H7 (cell line): ENCODE data around the gene HACD2. TPM values are rescaled to one million over a fixed set of nuclear protein-coding genes. Genes with fewer than 3 reads are reported as not detected.

Experiments used
- DNase-seq: peaks from one replicate; pipeline ENCODE4 v3.0.0; 2012
- H3K27me3 ChIP-seq: 2 replicates; pipeline ENCODE4 v1.6.0; 2011; ENCODE audit warnings: mild to moderate bottlenecking, low read length; ENCODE audit not compliant: control insufficient read depth, insufficient read depth
- H3K36me3 ChIP-seq: replicated peaks from 2 replicates; pipeline ENCODE4 v1.5.1; 2011; ENCODE audit warnings: low read length; ENCODE audit not compliant: control insufficient read depth, insufficient read depth
- H3K4me3 ChIP-seq: 2 replicates; pipeline ENCODE4 v1.5.1; 2011; ENCODE audit warnings: low read depth, mild to moderate bottlenecking, control low read depth, low read length, moderate library complexity; ENCODE audit not compliant: insufficient read depth
- total RNA-seq: library from RNA; depleted of rRNA; stranded (reverse); fragments of >200 nt; shearing (Covaris generic); gene quantifications from 2 replicates; pipeline ENCODE4 v1.2.3, GENCODE V29; 2014

HACD2 gene
- total RNA-seq, 1 experiment from 2014 or later, result 17.2 TPM

- no peak overlapping the region for H3K4me3 ChIP-seq
- DNase-seq, result no peak
- H3K27me3 ChIP-seq, result no peaks in the 10 kb centered on the region
- H3K36me3 ChIP-seq, result no peaks in the 10 kb centered on the region
Measured at GRCh38 chr3:123568034-123568433, 16.8 kb downstream of the HACD2 start.

GRCh38 chr3:123564056-123564455 lies 20.8 kb downstream of the HACD2 start:
- Histone ChIP-seq H3K36me3 (no peaks in the 10 kb centered on the region), H3K27me3 (no peaks in the 10 kb centered on the region), H3K4me3 (no peak overlapping the region)
- no peak for DNase-seq

DNA sequence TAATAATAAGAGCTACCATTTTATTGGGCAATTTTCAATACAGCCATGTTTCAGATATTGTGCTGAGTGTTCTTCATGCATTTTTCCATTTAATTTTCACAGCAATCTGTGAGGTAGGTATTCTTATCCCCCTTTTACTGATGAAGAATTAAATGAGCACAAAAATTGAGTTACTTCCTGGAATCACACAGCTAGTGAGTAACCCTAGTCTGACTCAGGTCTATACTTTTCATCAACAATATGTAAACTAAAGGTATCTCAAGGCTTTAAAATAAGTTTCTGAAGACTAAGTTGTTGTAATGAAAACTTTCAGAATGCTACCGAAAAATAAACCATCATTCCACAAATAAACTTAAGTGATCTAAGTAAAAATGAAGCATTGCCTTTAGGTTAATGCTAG lies 22.3 kb downstream of the HACD2 start:
- Histone ChIP-seq H3K27me3 (no peaks in the 10 kb centered on the region), H3K36me3 (no peaks in the 10 kb centered on the region), H3K4me3 (no peak overlapping the region)
- no peak for DNase-seq

DNA sequence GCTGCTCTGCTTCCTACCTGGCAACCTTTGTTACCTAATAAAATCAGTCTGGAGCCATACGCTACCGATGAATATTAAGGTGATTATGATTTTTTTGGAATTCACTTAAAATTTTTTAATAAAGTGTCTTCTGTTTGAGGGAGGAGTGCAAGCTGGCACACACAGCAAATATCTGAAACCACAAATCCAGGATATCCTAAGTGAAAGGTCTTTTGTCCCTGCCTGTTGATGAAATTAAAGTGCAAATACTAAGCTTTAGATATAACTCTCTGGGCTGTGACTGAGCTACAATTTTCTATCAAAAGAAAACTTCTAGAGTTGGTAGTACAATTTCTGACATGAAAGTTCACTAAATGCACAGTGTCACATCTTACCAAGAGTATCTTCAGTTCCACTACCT lies 23.7 kb downstream of the HACD2 start:
- no peak for DNase-seq
- H3K27me3 ChIP-seq, result no peaks in the 10 kb centered on the region
- no peaks in the 10 kb centered on the region for H3K36me3 ChIP-seq
- no peak overlapping the region for H3K4me3 ChIP-seq

GRCh38 chr3:123559040-123559861 lies 25.6 kb downstream of the HACD2 start:
- no peaks in the 10 kb centered on the region for H3K36me3 ChIP-seq
- no peak overlapping the region for H3K4me3 ChIP-seq
- no peaks in the 10 kb centered on the region for H3K27me3 ChIP-seq
- peak; percentile 35 for DNase-seq

DNA sequence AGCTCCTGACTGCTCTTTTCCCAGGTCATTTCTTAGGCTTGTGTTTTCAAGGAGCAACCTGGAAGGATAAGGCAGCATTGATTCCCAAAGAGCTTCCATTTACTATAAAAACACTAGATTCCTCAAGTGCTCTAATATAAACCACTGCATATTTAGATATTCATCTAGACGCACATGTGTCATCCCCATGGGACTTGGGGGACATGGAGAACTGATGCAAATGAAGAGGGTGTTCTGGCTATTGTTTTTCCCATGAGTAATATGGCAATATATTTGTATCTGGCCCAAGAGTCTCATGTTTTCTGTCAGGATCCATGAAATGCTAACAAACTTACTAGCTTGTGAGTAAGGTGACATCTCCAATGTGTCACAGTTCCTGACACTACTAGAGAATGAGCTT lies 31.3 kb downstream of the HACD2 start:
- no peaks in the 10 kb centered on the region for H3K27me3 ChIP-seq
- no peaks in the 10 kb centered on the region; the same call in 1 of the 2 replicates for H3K36me3 ChIP-seq
- DNase-seq, result no peak
- H3K4me3 ChIP-seq, result no peak overlapping the region

GRCh38 chr3:123552768-123553167 lies 32.1 kb downstream of the HACD2 start:
- Histone ChIP-seq H3K4me3 (no peak overlapping the region), H3K36me3 (no peaks in the 10 kb centered on the region; the same call in 1 of the 2 replicates), H3K27me3 (no peaks in the 10 kb centered on the region)
- no peak for DNase-seq

DNA sequence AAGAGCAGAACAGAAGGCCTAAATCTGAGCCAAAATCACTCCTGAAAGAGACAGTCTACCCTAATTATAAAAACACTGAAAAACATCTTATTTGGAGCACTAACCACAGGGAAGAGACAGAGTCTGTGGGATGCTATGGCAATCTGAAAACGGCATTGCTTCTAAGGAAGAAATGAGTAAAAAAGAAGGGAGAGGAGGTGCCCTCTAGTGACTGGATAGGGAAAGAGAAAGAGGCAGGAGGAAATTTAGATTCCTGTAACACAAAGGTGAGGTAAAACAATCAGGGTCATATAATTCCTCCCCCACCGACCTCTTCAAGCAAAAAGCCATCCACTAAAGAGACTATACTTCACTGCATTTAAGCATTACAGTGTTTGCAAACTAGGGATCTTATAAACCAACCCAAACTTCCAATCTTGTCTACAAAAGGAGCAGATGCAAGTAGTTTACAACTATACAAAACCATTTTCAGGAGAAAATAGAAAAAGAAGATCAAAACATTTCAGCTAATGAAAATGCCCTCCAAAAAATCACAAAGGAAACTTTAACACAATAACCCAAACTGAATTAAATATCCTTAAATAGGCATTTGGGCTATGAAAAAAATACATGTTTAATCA lies 32.6 kb downstream of the HACD2 start:
- Histone ChIP-seq H3K36me3 (no peaks in the 10 kb centered on the region; the same call in 1 of the 2 replicates), H3K27me3 (no peaks in the 10 kb centered on the region), H3K4me3 (no peak overlapping the region)
- peak; percentile 56 for DNase-seq

DNA sequence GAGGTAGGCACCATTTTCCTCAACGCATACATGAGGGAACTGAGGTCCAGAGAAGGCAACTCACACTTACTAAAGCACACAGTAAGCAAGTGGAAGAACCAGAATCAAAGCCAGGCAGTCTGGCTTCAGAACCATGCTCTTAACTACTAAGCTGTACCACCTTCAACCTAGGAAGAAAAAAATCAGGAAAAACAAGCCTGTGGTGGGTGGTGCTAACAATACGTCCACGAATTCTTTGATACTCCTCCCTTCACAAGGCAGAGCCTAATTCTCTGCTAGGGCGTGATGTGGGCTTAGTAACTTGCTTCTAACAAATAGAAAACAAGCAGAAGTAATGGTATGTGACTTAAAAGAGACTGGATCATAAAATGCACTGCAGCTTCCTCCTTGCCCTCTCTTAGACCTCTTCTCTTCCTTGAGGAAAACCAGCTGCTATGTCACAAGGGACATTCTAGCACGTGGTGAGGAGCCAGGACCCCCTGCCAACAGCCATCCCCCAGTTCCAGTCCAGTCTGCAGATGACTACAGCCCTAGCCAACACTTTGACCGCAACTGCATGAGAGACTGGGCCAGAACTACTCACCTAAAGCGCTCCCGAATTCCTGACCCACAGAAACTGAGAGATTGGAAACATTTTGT lies 36.9 kb downstream of the HACD2 start:
- DNase-seq, result no peak
- Histone ChIP-seq H3K27me3 (no peaks in the 10 kb centered on the region), H3K36me3 (no peaks in the 10 kb centered on the region; the same call in 1 of the 2 replicates), H3K4me3 (no peak overlapping the region)

GRCh38 chr3:123546133-123546755 lies 38.6 kb downstream of the HACD2 start:
- Histone ChIP-seq H3K27me3 (no peaks in the 10 kb centered on the region), H3K4me3 (no peak overlapping the region), H3K36me3 (no peaks in the 10 kb centered on the region; the same call in 1 of the 2 replicates)
- DNase-seq, result no peak

- H3K27me3 ChIP-seq, result no peaks in the 10 kb centered on the region
- no peak for DNase-seq
- no peaks in the 10 kb centered on the region for H3K36me3 ChIP-seq
- H3K4me3 ChIP-seq, result no peak overlapping the region
Measured at GRCh38 chr3:123543950-123544349, 40.9 kb downstream of the HACD2 start.

DNA sequence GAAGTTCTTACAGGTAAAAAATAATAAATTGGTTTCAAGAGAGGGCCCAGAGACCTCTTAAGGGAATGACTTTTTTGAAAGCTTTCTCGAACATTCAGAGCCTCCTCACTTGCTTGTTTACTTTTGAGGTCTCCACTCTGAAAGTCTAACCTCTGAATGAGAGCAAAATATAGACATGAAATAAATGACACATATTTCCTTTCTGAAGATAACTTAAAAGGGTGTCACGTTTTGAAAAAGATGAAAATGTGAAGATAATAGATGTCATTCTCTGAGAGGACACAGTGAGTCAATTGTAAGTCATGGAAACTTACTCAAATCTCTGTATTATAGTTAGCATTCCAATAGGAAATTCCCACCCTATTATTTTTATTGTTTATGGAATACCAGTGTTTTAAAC lies 44.6 kb downstream of the HACD2 start:
- Histone ChIP-seq H3K4me3 (no peak overlapping the region), H3K36me3 (no peaks in the 10 kb centered on the region), H3K27me3 (no peaks in the 10 kb centered on the region)
- no peak for DNase-seq

DNA sequence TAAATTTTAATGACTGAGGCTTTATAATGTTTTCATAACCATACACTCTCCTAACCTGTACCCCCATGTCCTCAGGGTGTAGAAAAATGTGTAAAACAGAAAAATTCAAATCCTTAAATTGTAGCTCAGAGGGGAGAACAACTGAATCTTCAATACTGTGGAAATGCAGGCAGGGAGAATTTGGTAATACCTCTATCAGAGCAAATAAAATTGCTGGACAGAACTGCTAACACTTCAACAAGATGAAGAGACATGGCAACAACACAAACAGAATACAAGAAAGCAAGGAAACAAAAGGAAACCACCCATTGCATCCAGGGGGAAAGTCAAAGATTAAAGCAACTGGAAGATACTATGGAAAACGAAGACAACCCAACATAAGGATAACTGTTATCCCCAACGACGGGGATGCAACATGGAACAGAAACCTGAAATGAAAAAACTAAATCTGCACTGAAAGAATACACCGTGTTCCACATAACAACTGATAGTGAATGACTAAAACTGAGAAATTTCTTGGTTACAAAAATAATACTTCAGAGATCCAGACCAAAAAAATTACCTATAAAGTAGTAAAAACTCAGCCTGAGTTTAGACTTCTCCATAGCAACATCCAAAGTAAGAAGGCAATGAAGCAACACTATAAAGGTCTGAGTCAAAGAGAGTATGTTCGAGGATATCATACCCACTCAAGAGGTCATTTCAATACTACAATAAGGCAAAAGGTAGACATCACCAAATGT lies 48.5 kb downstream of the HACD2 start:
- DNase-seq, result no peak
- no peaks in the 10 kb centered on the region for H3K36me3 ChIP-seq
- H3K27me3 ChIP-seq, result no peaks in the 10 kb centered on the region
- no peak overlapping the region for H3K4me3 ChIP-seq

DNA sequence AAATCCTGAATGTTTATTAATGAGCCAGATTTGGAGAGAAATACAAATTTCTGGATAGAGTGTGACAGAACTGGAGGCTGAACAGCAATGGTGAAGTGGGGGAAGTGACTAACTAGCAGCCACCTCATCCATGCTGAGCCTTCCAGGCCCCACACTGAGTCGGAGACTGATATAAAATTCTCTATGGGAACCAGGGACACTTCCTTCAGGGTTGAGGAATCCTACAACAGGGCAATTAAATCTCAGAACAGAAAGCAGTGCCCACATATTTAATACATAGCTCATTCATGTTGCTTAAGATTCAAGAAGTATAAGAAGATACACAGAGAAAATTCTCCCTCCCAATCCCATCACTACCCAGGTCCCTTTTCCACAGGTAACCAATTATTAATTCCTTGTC lies 49.3 kb downstream of the HACD2 start:
- H3K27me3 ChIP-seq, result no peaks in the 10 kb centered on the region

More for the DNA sequence above, 49.3 kb downstream of the HACD2 start:
- DNase-seq, result no peak
- no peak overlapping the region for H3K4me3 ChIP-seq
- no peaks in the 10 kb centered on the region for H3K36me3 ChIP-seq
